ENCODE results near the gene NTNG2. TPM values are rescaled to one million over a fixed set of nuclear protein-coding genes. Genes with fewer than 3 reads are reported as not detected.
A peak's percentile ranks its signal among the peaks of the same experiment; 100 is the strongest.

Gene NTNG2
- total RNA-seq, 1 donor from 2014 or later: under 0.01 TPM

DNA sequence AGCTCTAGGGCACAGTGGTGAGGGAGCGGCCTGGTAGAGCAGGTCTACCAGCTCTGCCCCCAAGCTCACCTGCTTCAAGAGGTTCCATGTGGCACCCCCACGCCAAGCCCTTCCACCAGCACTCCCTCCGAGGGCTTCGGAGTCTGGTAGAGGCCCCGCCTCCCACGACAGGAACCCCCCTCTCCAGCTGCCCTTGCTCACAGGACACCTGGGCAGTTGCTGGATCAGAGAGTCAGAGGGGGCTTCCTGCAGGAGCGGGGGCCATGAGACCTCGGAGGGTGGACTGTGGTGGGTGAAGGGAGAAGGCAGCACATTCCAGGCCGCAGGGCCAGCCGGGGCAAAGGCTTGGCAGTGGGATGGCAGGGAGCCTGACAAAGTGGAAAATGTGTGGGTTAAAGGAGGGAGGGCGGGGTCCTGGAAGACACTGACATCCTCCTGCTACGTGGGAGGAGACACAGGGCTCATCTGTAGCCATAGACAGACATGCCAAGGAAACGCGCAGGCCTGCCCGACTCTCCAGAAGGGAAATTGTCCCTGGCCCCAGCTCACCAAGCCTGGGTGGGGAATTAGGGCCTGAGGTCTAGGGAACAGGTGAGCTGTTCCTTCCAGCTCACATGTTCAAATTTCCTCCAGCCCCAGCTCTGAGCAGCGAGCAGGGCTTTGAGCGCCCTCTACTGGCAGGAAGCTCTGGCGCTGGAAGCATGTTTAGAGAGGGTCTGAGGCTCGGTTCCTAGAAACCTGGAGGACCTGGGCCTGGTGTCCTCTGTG, 74.2 kb downstream of the NTNG2 start:
- peaks cover 13% of the 10 kb centered on the region for H3K27me3 ChIP-seq (ENCODE audit: control insufficient read depth, insufficient read depth, low read length)
- TF ChIP-seq, protein P1, sequence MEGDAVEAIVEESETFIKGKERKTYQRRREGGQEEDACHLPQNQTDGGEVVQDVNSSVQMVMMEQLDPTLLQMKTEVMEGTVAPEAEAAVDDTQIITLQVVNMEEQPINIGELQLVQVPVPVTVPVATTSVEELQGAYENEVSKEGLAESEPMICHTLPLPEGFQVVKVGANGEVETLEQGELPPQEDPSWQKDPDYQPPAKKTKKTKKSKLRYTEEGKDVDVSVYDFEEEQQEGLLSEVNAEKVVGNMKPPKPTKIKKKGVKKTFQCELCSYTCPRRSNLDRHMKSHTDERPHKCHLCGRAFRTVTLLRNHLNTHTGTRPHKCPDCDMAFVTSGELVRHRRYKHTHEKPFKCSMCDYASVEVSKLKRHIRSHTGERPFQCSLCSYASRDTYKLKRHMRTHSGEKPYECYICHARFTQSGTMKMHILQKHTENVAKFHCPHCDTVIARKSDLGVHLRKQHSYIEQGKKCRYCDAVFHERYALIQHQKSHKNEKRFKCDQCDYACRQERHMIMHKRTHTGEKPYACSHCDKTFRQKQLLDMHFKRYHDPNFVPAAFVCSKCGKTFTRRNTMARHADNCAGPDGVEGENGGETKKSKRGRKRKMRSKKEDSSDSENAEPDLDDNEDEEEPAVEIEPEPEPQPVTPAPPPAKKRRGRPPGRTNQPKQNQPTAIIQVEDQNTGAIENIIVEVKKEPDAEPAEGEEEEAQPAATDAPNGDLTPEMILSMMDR (IDR thresholded peaks at IDR 0.05; ENCODE audit: insufficient read depth, low read length, severe bottlenecking): peak; percentile 97
- H3K36me3 ChIP-seq (ENCODE audit: control insufficient read depth, insufficient read depth, low read length): no peaks in the 10 kb centered on the region
- FAIRE-seq: peak; percentile 47
- no peak overlapping the region for H3K4me3 ChIP-seq (ENCODE audit: low read depth, low read length)
- DNase-seq (ENCODE audit: low read depth): peak; percentile 54

DNA sequence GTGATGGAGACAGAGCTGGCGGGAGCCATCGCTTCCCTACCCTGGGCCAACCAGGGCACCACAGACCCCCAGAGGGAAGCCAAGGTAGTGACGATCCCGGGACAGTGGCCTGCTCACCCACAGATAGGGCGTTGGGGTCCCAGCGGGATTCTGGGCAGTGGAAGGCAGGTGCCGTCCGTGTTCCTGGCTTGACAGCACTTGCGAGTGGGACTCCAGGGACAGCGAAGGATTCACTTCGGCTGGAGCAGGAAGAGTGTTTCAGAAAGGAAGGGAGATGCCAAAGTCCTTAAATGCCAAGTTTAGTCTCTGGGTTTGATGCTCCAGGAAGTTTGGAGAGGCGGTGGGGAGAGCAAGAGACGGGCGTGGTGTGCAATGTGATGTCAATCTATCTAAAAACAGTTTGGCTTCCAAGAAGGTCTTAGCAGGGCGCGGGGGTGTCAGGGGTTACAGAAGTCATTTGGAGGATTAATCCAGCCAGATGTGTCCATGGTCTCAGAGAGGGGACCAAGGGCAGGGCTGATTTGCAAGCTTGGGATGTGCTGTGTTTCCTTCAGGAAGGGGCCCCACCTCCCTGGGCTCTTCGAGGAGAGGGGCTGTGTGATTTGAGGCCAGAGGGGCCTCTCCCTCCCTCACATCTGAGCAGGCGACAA, 74.9 kb downstream of the NTNG2 start:
- no peak overlapping the region for H3K4me3 ChIP-seq (ENCODE audit: low read depth, low read length)
- DNase-seq (ENCODE audit: low read depth) (no peak), FAIRE-seq (no peak)
- H3K36me3 ChIP-seq (ENCODE audit: control insufficient read depth, insufficient read depth, low read length): no peaks in the 10 kb centered on the region
- peaks cover 13% of the 10 kb centered on the region for H3K27me3 ChIP-seq (ENCODE audit: control insufficient read depth, insufficient read depth, low read length)
- TF ChIP-seq, protein P1 (IDR thresholded peaks at IDR 0.05; ENCODE audit: insufficient read depth, low read length, severe bottlenecking): no peak

DNA sequence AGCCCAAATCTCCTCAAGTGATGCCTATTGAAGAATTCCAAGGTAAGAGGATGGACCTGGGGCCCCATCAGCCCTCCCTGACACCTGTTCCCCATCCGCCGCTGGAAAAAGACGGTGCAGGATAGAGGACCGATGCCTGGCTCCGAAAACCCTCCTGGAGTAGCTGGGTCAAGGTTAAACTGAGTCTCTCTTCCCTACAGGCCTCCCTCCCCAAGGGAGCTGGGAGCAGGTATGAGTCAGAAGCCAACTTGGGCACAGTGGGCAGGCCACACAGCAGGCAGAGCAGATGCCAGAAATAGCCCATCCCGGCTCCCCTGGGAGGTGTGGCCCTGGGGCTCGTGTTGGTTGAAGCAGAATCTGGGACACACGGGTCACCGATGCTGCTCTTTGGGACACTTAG, 75.6 kb downstream of the NTNG2 start:
- DNase-seq (ENCODE audit: low read depth) (peak; percentile 9), FAIRE-seq (no peak)
- peaks cover 11% of the 10 kb centered on the region for H3K27me3 ChIP-seq (ENCODE audit: control insufficient read depth, insufficient read depth, low read length)
- TF ChIP-seq, protein P1 (IDR thresholded peaks at IDR 0.05; ENCODE audit: insufficient read depth, low read length, severe bottlenecking): no peak
- H3K4me3 ChIP-seq (ENCODE audit: low read depth, low read length): no peak overlapping the region
- H3K36me3 ChIP-seq (ENCODE audit: control insufficient read depth, insufficient read depth, low read length): no peaks in the 10 kb centered on the region

DNA sequence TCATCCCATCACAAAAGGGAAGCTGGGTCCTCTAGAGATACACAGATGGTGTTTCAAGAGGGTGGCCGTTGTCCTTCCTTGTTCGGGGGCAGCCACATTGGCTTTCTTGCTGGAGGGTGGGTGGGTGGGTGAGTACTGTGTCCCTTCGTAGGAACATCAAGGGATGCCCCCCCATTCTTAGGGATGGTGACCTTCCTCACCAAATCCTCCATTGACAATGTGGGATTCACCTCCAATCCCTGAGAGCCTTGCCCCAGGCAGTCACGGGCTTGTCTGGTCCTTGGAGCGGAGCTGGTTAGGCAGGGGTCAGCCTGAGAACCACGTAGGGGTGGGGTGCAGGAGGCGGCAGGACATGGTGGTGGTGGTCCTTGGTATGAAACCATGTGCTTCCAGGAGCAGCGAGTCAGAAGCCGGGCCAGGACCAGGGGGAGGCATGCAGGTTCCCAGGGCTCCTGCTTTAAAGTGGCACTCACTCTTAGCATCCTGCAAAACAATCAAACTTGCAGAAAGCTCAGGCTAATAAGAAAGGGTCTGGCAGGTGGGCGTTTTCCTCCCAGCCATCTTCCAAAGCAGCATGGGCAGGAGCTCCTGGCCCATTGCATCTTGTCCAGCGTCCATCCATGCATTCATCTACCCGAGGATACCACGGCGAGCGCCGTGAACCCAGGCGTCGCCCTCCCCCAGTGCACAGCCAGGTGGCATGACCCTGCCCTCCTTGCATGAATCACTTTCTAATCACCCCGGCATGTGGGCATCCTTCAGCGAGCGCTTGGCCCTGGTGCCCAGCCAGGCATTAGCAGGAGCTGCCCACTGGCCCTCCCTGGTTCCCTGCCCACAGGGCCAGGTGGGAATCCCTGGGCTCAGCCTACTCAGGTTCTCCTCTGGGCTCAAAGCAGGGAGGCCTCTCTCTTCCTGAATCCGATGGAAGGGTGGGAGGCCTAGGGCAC, 76.4 kb downstream of the NTNG2 start:
- no peak overlapping the region for H3K4me3 ChIP-seq (ENCODE audit: low read depth, low read length)
- H3K27me3 ChIP-seq (ENCODE audit: control insufficient read depth, insufficient read depth, low read length): peaks cover 10% of the 10 kb centered on the region
- no peak for DNase-seq (ENCODE audit: low read depth)
- TF ChIP-seq, protein P1 (IDR thresholded peaks at IDR 0.05; ENCODE audit: insufficient read depth, low read length, severe bottlenecking): no peak
- no peaks in the 10 kb centered on the region for H3K36me3 ChIP-seq (ENCODE audit: control insufficient read depth, insufficient read depth, low read length)
- no peak for FAIRE-seq

DNA sequence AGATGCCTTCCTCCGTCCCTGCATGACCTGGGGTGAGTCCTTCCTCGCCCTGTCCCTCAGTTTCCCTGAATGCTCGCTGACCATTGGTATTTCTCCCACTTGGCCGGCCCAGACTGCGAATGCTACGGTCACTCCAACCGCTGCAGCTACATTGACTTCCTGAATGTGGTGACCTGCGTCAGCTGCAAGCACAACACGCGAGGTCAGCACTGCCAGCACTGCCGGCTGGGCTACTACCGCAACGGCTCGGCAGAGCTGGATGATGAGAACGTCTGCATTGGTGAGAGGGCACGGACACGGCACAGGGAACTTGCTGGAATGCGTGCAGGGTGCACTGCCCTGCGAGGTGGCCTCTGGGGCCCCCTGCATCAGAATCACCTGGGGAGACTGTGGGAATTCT, 77.1 kb downstream of the NTNG2 start:
- no peaks in the 10 kb centered on the region for H3K36me3 ChIP-seq (ENCODE audit: control insufficient read depth, insufficient read depth, low read length)
- TF ChIP-seq, protein P1 (IDR thresholded peaks at IDR 0.05; ENCODE audit: insufficient read depth, low read length, severe bottlenecking): no peak
- H3K27me3 ChIP-seq (ENCODE audit: control insufficient read depth, insufficient read depth, low read length): peaks cover 8% of the 10 kb centered on the region
- DNase-seq (ENCODE audit: low read depth) (no peak), FAIRE-seq (no peak)
- no peak overlapping the region for H3K4me3 ChIP-seq (ENCODE audit: low read depth, low read length)
